Measurements from ENCODE around the gene PLA2G4E. TPM values are rescaled to one million over a fixed set of nuclear protein-coding genes. Genes with fewer than 3 reads are reported as not detected.

PLA2G4E gene
- total RNA-seq, 1 donor from 2014 or later: not detected

GRCh38 chr15:41971089-41971894 lies 49.5 kb downstream of the PLA2G4E start:
- peak; percentile 66 for DNase-seq (ENCODE audit: low spot score)
- intact Hi-C loops (cut with micrococcal nuclease): loop anchor here (1.0 to 10.0 kb wide), 7 partner anchors 35 to 951 kb away; partner anchors contain the start of genes ITPKA, JMJD7, MAPKBP1 and TTBK2
- H3K27me3 Mint-ChIP-seq (ENCODE audit: insufficient read depth): peaks cover 3% of the 10 kb centered on the region
- no peaks in the 10 kb centered on the region for H3K9me3 Mint-ChIP-seq
- H3K4me1 Mint-ChIP-seq (ENCODE audit: low read depth): peaks cover 65% of the 10 kb centered on the region
- peaks cover 21% of the 10 kb centered on the region for H3K36me3 Mint-ChIP-seq (ENCODE audit: low read depth)
- H3K27ac Mint-ChIP-seq: peak overlapping the region; percentile 91
- peak overlapping the region; percentile 91 for H3K4me3 Mint-ChIP-seq

GRCh38 chr15:41970456-41970855 lies 50.4 kb downstream of the PLA2G4E start:
- H3K36me3 Mint-ChIP-seq (ENCODE audit: low read depth): peaks cover 25% of the 10 kb centered on the region
- H3K27me3 Mint-ChIP-seq (ENCODE audit: insufficient read depth): no peaks in the 10 kb centered on the region

GRCh38 chr15:41969851-41970431 lies 50.9 kb downstream of the PLA2G4E start:
- peaks cover 25% of the 10 kb centered on the region for H3K36me3 Mint-ChIP-seq (ENCODE audit: low read depth)
- H3K27me3 Mint-ChIP-seq (ENCODE audit: insufficient read depth): no peaks in the 10 kb centered on the region
- DNase-seq (ENCODE audit: low spot score): peak; percentile 59
- peak overlapping the region; percentile 91 for H3K27ac Mint-ChIP-seq
- intact Hi-C loops (cut with micrococcal nuclease): loop anchor here (1.0 to 10.0 kb wide), 7 partner anchors 13 to 952 kb away; partner anchors contain the start of genes ITPKA, JMJD7, MAPKBP1 and TTBK2
- H3K4me1 Mint-ChIP-seq (ENCODE audit: low read depth): peaks cover 76% of the 10 kb centered on the region
- peak overlapping the region; percentile 91 for H3K4me3 Mint-ChIP-seq
- no peaks in the 10 kb centered on the region for H3K9me3 Mint-ChIP-seq

More at GRCh38 chr15:41970456-41970855, 50.4 kb downstream of the PLA2G4E start:
- intact Hi-C loops (cut with micrococcal nuclease): loop anchor here (1.0 to 10.0 kb wide), 7 partner anchors 13 to 952 kb away; partner anchors contain the start of genes ITPKA, JMJD7, MAPKBP1 and TTBK2
- Mint-ChIP-seq H3K9me3 (no peaks in the 10 kb centered on the region), H3K27ac (peak overlapping the region; percentile 91), H3K4me1 (ENCODE audit: low read depth) (peaks cover 72% of the 10 kb centered on the region), H3K4me3 (peak overlapping the region; percentile 91)
- DNase-seq (ENCODE audit: low spot score): no peak

- H3K9me3 Mint-ChIP-seq: no peaks in the 10 kb centered on the region
- peaks cover 25% of the 10 kb centered on the region for H3K36me3 Mint-ChIP-seq (ENCODE audit: low read depth)
- intact Hi-C loops (cut with micrococcal nuclease): no loop called here
- H3K4me1 Mint-ChIP-seq (ENCODE audit: low read depth): peaks cover 65% of the 10 kb centered on the region
- H3K27ac Mint-ChIP-seq: peak overlapping the region; percentile 20
- no peaks in the 10 kb centered on the region for H3K27me3 Mint-ChIP-seq (ENCODE audit: insufficient read depth)
- no peak overlapping the region for H3K4me3 Mint-ChIP-seq
- no peak for DNase-seq (ENCODE audit: low spot score)
These were observed 52.1 kb downstream of the PLA2G4E start for GRCh38 chr15:41968701-41969100.

GRCh38 chr15:41967506-41968206 lies 53.2 kb downstream of the PLA2G4E start:
- intact Hi-C loops (cut with micrococcal nuclease): no loop called here
- Mint-ChIP-seq H3K4me1 (ENCODE audit: low read depth) (peaks cover 60% of the 10 kb centered on the region), H3K9me3 (no peaks in the 10 kb centered on the region), H3K4me3 (peak overlapping the region; percentile 35), H3K27me3 (ENCODE audit: insufficient read depth) (no peaks in the 10 kb centered on the region), H3K36me3 (ENCODE audit: low read depth) (peaks cover 27% of the 10 kb centered on the region), H3K27ac (peak overlapping the region; percentile 53)
- no peak for DNase-seq (ENCODE audit: low spot score)

- H3K4me1 Mint-ChIP-seq (ENCODE audit: low read depth): peaks cover 63% of the 10 kb centered on the region
- H3K9me3 Mint-ChIP-seq: no peaks in the 10 kb centered on the region
- no peak overlapping the region for H3K4me3 Mint-ChIP-seq
These were observed 53.8 kb downstream of the PLA2G4E start for GRCh38 chr15:41966920-41967465.

GRCh38 chr15:41966414-41966812 lies 54.4 kb downstream of the PLA2G4E start:
- intact Hi-C loops (cut with micrococcal nuclease): no loop called here
- DNase-seq (ENCODE audit: low spot score): no peak
- Mint-ChIP-seq H3K4me1 (ENCODE audit: low read depth) (peaks cover 68% of the 10 kb centered on the region), H3K9me3 (no peaks in the 10 kb centered on the region), H3K36me3 (ENCODE audit: low read depth) (peaks cover 27% of the 10 kb centered on the region), H3K4me3 (no peak overlapping the region), H3K27ac (peak overlapping the region; percentile 24), H3K27me3 (ENCODE audit: insufficient read depth) (no peaks in the 10 kb centered on the region)

More at GRCh38 chr15:41966920-41967465, 53.8 kb downstream of the PLA2G4E start:
- Mint-ChIP-seq H3K36me3 (ENCODE audit: low read depth) (peaks cover 27% of the 10 kb centered on the region), H3K27me3 (ENCODE audit: insufficient read depth) (no peaks in the 10 kb centered on the region), H3K27ac (peak overlapping the region; percentile 3)
- intact Hi-C loops (cut with micrococcal nuclease): no loop called here
- no peak for DNase-seq (ENCODE audit: low spot score)

GRCh38 chr15:41965441-41966413 lies 55.1 kb downstream of the PLA2G4E start:
- H3K9me3 Mint-ChIP-seq: no peaks in the 10 kb centered on the region
- intact Hi-C loops (cut with micrococcal nuclease): no loop called here
- H3K36me3 Mint-ChIP-seq (ENCODE audit: low read depth): peaks cover 29% of the 10 kb centered on the region
- peak overlapping the region; percentile 24 for H3K27ac Mint-ChIP-seq
- no peak for DNase-seq (ENCODE audit: low spot score)
- no peak overlapping the region for H3K4me3 Mint-ChIP-seq
- no peaks in the 10 kb centered on the region for H3K27me3 Mint-ChIP-seq (ENCODE audit: insufficient read depth)
- H3K4me1 Mint-ChIP-seq (ENCODE audit: low read depth): peaks cover 69% of the 10 kb centered on the region

GRCh38 chr15:41961595-41962202 lies 59.1 kb downstream of the PLA2G4E start:
- no peak for DNase-seq (ENCODE audit: low spot score)
- no peak overlapping the region for H3K27ac Mint-ChIP-seq
- no peaks in the 10 kb centered on the region for H3K9me3 Mint-ChIP-seq
- peaks cover 25% of the 10 kb centered on the region for H3K36me3 Mint-ChIP-seq (ENCODE audit: low read depth)
- intact Hi-C loops (cut with micrococcal nuclease): no loop called here
- no peaks in the 10 kb centered on the region for H3K27me3 Mint-ChIP-seq (ENCODE audit: insufficient read depth)
- H3K4me3 Mint-ChIP-seq: no peak overlapping the region
- peaks cover 62% of the 10 kb centered on the region for H3K4me1 Mint-ChIP-seq (ENCODE audit: low read depth)

- H3K9me3 Mint-ChIP-seq: no peaks in the 10 kb centered on the region
- peaks cover 21% of the 10 kb centered on the region for H3K36me3 Mint-ChIP-seq (ENCODE audit: low read depth)
- no peak for DNase-seq (ENCODE audit: low spot score)
- H3K4me1 Mint-ChIP-seq (ENCODE audit: low read depth): peaks cover 62% of the 10 kb centered on the region
- no peaks in the 10 kb centered on the region for H3K27me3 Mint-ChIP-seq (ENCODE audit: insufficient read depth)
- no peak overlapping the region for H3K27ac Mint-ChIP-seq
- H3K4me3 Mint-ChIP-seq: no peak overlapping the region
- intact Hi-C loops (cut with micrococcal nuclease): no loop called here
These were observed 59.8 kb downstream of the PLA2G4E start for GRCh38 chr15:41961001-41961518.

- H3K36me3 Mint-ChIP-seq (ENCODE audit: low read depth): peaks cover 19% of the 10 kb centered on the region
- H3K9me3 Mint-ChIP-seq: no peaks in the 10 kb centered on the region
- no peak overlapping the region for H3K4me3 Mint-ChIP-seq
- H3K27me3 Mint-ChIP-seq (ENCODE audit: insufficient read depth): no peaks in the 10 kb centered on the region
- no peak for DNase-seq (ENCODE audit: low spot score)
- peaks cover 53% of the 10 kb centered on the region for H3K4me1 Mint-ChIP-seq (ENCODE audit: low read depth)
- peak overlapping the region; percentile 63 for H3K27ac Mint-ChIP-seq
- intact Hi-C loops (cut with micrococcal nuclease): no loop called here
These were observed 62.8 kb downstream of the PLA2G4E start for GRCh38 chr15:41958002-41958420.

All from activated T-helper 1 cell treated with anti-CD3 and anti-CD28 coated beads, Interleukin-12 subunit alpha, Interleukin-12 subunit beta, Interleukin-2, Interleukin-4 antibody, amounts not matched to agents 30 ng/mL and 10 ng/mL and 1 ng/mL, durations not matched to agents 14 hours and 24 hours and 36 hours (primary cell).